A172 (cell line): ENCODE measurements around the gene COG2. TPM values are rescaled to one million over a fixed set of nuclear protein-coding genes. Genes with fewer than 3 reads are reported as not detected.
"Not testable (repeated sequence)": the region's sequence is repeated elsewhere in the genome, so short reads cannot be mapped to it uniquely, and the experiment has no call there.

Experiments used
- DNase-seq: peaks from one replicate; pipeline ENCODE4 v3.0.0-alpha.2; 2015; ENCODE audit warnings: low spot score
- total RNA-seq: library from RNA; depleted of rRNA; stranded (reverse); fragments of >200 nt; shearing (Covaris generic); gene quantifications from 2 replicates; pipeline ENCODE4 v1.2.3, GENCODE V29; 2014; rRNA removed

The COG2 gene
- total RNA-seq, 1 experiment from 2014 or later = 30.7 TPM

DNA sequence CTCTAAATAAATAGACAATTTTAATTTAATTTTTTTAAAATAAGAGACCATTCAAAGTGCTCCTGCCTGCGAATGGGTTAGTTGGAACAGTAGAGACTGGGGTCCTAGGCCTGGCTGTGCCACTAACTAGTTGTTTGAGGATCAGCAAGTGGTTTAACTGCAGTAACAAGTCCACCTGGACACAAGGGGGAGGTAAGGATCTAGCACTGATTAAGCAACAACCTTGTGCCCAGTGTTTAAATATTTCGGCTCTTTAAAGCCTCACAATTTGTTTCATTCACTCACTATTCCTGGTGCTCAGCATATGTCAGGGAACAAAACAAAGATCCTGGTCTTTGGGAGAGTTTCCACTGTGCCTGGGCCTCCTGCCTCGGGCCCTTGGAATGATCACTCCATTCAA, 73.2 kb downstream of the COG2 start:
- DNase-seq = no peak

- not testable (repeated sequence) for DNase-seq
Observed at GRCh38 chr1:230716453-230716852, 74.2 kb downstream of the COG2 start.

- DNase-seq = no peak
Observed at GRCh38 chr1:230717251-230717650, 75.0 kb downstream of the COG2 start.

- DNase-seq = not testable (repeated sequence)
Observed at GRCh38 chr1:230721849-230722522, 79.7 kb downstream of the COG2 start.

- DNase-seq = no peak
Observed at GRCh38 chr1:230725256-230726012, 83.2 kb downstream of the COG2 start.

GRCh38 chr1:230728710-230729392, 86.6 kb downstream of the COG2 start:
- no peak for DNase-seq

DNA sequence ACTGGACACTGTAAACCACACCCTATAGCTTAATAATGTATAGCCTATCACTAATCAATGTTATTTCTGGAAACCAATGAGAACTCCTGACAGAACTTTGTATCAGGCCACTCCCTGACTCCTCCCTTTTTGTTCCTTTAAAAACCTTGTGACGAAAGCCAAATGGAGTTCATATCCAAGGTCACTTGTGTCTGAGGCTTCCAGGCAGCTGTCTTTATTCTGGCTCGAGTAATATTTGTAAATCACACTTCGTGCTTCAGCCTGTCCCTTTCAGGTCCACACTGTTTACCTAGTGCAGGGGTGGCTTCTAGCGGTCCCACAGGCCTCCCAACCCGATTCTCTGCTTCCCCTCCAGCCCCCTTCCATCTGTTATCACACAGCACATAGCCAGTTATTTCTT, 88.7 kb downstream of the COG2 start:
- DNase-seq = no peak

DNA sequence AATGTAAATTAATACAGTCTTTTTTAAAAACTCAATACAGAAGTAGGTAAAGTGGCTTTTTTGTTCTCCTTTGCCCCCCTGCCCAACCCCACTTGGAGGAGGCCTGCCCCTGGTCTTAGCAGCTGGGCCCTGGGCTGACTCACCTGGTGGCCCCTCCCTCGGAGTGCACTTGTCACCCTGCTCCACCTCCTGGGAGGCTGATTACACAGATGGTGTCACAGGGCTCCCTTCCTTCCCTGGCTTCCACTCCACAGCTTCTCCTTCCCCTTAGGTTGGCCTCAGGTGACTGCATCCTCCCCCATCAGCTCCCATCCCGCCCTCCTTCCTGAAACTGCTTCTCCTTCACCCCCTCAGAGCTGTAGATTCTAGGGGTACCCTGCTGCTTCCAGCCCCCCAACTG, 93.2 kb downstream of the COG2 start:
- DNase-seq = no peak

- no peak for DNase-seq
Observed at GRCh38 chr1:230737622-230738262, 95.5 kb downstream of the COG2 start.

DNA sequence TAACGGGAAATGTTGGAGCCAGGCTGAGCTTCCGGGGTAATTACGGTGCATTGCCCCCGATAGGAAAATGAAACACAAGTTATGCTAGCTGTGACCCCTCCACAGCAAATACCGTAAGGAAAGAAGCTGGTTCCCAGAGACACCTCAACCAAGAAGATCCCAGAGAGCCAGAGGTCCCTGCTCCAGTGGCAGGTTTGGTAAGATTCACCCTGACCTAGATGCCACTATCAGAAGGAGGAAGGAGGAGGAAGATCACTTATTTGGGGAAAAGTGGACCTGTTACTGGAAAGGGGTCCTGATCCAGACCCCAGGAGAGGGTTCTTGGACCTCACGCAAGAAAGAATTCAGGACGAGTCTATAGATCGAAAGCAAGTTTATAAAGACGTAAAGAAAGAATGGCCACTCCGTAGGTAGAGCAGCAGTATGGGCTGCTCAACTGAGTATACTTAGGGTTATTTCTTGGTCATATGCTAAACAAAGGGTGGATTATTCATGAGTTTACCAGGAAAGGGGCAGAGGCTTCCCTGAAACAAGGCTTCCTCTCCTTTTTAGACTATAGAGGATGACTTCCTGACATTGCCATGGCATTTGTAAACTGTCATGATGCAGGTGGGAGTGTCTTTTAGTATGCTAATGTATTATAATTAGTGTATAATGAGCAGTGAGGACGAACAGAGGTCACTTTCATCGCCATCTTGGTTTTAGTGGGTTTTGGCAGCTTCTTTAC, 97.4 kb downstream of the COG2 start:
- no peak for DNase-seq

Other genes starting within 250 kb of the COG2 start
- gene PGBD5, start 216.1 kb upstream of the COG2 start, total RNA-seq = 2.2 and 2.5 TPM in 2 replicates
- gene AGT, start 71.6 kb downstream of the COG2 start, total RNA-seq = 14.6 and 15.2 TPM in 2 replicates
- gene CAPN9, start 104.9 kb downstream of the COG2 start, total RNA-seq = not detected in 2 replicates
- gene C1orf198, start 226.0 kb downstream of the COG2 start, total RNA-seq = 42.9 and 43.6 TPM in 2 replicates